Measurements from ENCODE around the gene EPB41L3. TPM values are rescaled to one million over a fixed set of nuclear protein-coding genes. Genes with fewer than 3 reads are reported as not detected.
"Not testable (repeated sequence)": the region's sequence is repeated elsewhere in the genome, so short reads cannot be mapped to it uniquely, and the experiment has no call there.

EPB41L3 gene
- total RNA-seq, 1 donor from 2014 or later: 2.8 TPM

GRCh38 chr18:5500158-5500939 lies 43.4 kb downstream of the EPB41L3 start:
- intact Hi-C loops (cut with micrococcal nuclease): no loop called here

- intact Hi-C loops (cut with micrococcal nuclease): no loop called here
These were observed 45.3 kb downstream of the EPB41L3 start for GRCh38 chr18:5498452-5498851.

GRCh38 chr18:5496305-5496704 lies 47.5 kb downstream of the EPB41L3 start:
- intact Hi-C loops (cut with micrococcal nuclease): no loop called here

GRCh38 chr18:5490753-5491480 lies 52.9 kb downstream of the EPB41L3 start:
- intact Hi-C loops (cut with micrococcal nuclease): no loop called here

- intact Hi-C loops (cut with micrococcal nuclease): no loop called here
These were observed 55.0 kb downstream of the EPB41L3 start for GRCh38 chr18:5488844-5489243.

GRCh38 chr18:5488044-5488443 lies 55.8 kb downstream of the EPB41L3 start:
- intact Hi-C loops (cut with micrococcal nuclease): not testable (repeated sequence)

- intact Hi-C loops (cut with micrococcal nuclease): no loop called here
These were observed 59.3 kb downstream of the EPB41L3 start for GRCh38 chr18:5484526-5484925.

- intact Hi-C loops (cut with micrococcal nuclease): no loop called here
These were observed 62.2 kb downstream of the EPB41L3 start for GRCh38 chr18:5481621-5482020.

GRCh38 chr18:5478261-5478660 lies 65.5 kb downstream of the EPB41L3 start:
- intact Hi-C loops (cut with micrococcal nuclease): loop anchor here (10.0 kb wide), 1 partner anchor 53 kb away; no protein-coding TSS in a partner anchor

GRCh38 chr18:5476961-5477800 lies 66.6 kb downstream of the EPB41L3 start:
- intact Hi-C loops (cut with micrococcal nuclease): loop anchor here (10.0 kb wide), 1 partner anchor 52 kb away; no protein-coding TSS in a partner anchor

- intact Hi-C loops (cut with micrococcal nuclease): loop anchor here (10.0 kb wide), 1 partner anchor 50 kb away; no protein-coding TSS in a partner anchor
These were observed 68.5 kb downstream of the EPB41L3 start for GRCh38 chr18:5475267-5475666.

- intact Hi-C loops (cut with micrococcal nuclease): no loop called here
These were observed 74.5 kb downstream of the EPB41L3 start for GRCh38 chr18:5469340-5469739.

GRCh38 chr18:5468394-5468793 lies 75.4 kb downstream of the EPB41L3 start:
- intact Hi-C loops (cut with micrococcal nuclease): no loop called here

- intact Hi-C loops (cut with micrococcal nuclease): no loop called here
These were observed 76.1 kb downstream of the EPB41L3 start for GRCh38 chr18:5467671-5468070.

- intact Hi-C loops (cut with micrococcal nuclease): no loop called here
These were observed 77.5 kb downstream of the EPB41L3 start for GRCh38 chr18:5466256-5466655.

GRCh38 chr18:5464251-5464650 lies 79.5 kb downstream of the EPB41L3 start:
- intact Hi-C loops (cut with micrococcal nuclease): no loop called here

- intact Hi-C loops (cut with micrococcal nuclease): no loop called here
These were observed 80.0 kb downstream of the EPB41L3 start for GRCh38 chr18:5463831-5464230.

GRCh38 chr18:5463390-5463789 lies 80.4 kb downstream of the EPB41L3 start:
- intact Hi-C loops (cut with micrococcal nuclease): no loop called here

GRCh38 chr18:5462227-5462626 lies 81.6 kb downstream of the EPB41L3 start:
- intact Hi-C loops (cut with micrococcal nuclease): no loop called here

- intact Hi-C loops (cut with micrococcal nuclease): no loop called here
These were observed 82.8 kb downstream of the EPB41L3 start for GRCh38 chr18:5461041-5461440.

GRCh38 chr18:5457462-5457957 lies 86.3 kb downstream of the EPB41L3 start:
- intact Hi-C loops (cut with micrococcal nuclease): loop anchor here (2.0 to 10.0 kb wide), 4 partner anchors 89 to 407 kb away; no protein-coding TSS in a partner anchor
